Keratinocyte (primary cell): Measurements from ENCODE around the gene GNB1L. TPM values are rescaled to one million over a fixed set of nuclear protein-coding genes. Genes with fewer than 3 reads are reported as not detected.

ENCODE experiments used
- DNase-seq: peaks from one replicate; pipeline ENCODE4 v3.0.0-alpha.2; 2011; ENCODE audit warnings: low read depth, missing footprints, low spot score
- FAIRE-seq: peaks from 2 replicates; lab custom pipeline; 2011; peaks lifted over from hg19 to GRCh38; lab: Jason Lieb, UNC
- H2AFZ ChIP-seq: 2 replicates; pipeline ENCODE4 v1.6.0; 2012; ENCODE audit warnings: low read length, control low read depth, inconsistent platforms; ENCODE audit not compliant: control insufficient read depth
- H3K27ac ChIP-seq: 2 replicates; pipeline ENCODE4 v1.5.1; 2011; ENCODE audit warnings: low read length; ENCODE audit not compliant: control insufficient read depth, insufficient read depth
- H3K27me3 ChIP-seq: 3 replicates; pipeline ENCODE4 v1.6.0; 2011; ENCODE audit warnings: low read length; ENCODE audit not compliant: control insufficient read depth, insufficient read depth; ENCODE audit errors: extremely low read depth
- H3K36me3 ChIP-seq, 2 experiments: 2 replicates in 1 of 2; 3 replicates in 1 of 2; pipeline ENCODE4 v1.5.1; 2011; ENCODE audit warnings: low read length in 2 of 2, mild to moderate bottlenecking in 1 of 2; ENCODE audit not compliant: control insufficient read depth in 2 of 2, insufficient read depth in 2 of 2; ENCODE audit errors: extremely low read depth in 1 of 2
- H3K4me1 ChIP-seq: 3 replicates; pipeline ENCODE4 v1.5.1; 2011; ENCODE audit warnings: low read length; ENCODE audit not compliant: control insufficient read depth, insufficient read depth; ENCODE audit errors: extremely low read depth
- H3K4me2 ChIP-seq: 3 replicates; pipeline ENCODE4 v1.6.0; 2011; ENCODE audit warnings: low read depth, low read length; ENCODE audit not compliant: control insufficient read depth, insufficient read depth; ENCODE audit errors: extremely low read depth
- H3K4me3 ChIP-seq, 3 experiments: fragments of 200-600 bp in 1 of 3; sonication (generic) in 1 of 3; 2 replicates in 2 of 3; 3 replicates in 1 of 3; pipeline ENCODE4 v1.5.1; 2011 to 2016; ENCODE audit warnings: low read length in 3 of 3, mild to moderate bottlenecking in 3 of 3, control low read depth in 2 of 3, inconsistent platforms in 1 of 3, low read depth in 1 of 3, mixed read lengths in 1 of 3, mixed run types in 1 of 3, moderate library complexity in 1 of 3; ENCODE audit not compliant: control insufficient read depth in 2 of 3, insufficient read depth in 2 of 3; ENCODE audit errors: extremely low read depth in 1 of 3
- H3K79me2 ChIP-seq: 2 replicates; pipeline ENCODE4 v1.6.0; 2012; ENCODE audit warnings: low read length; ENCODE audit not compliant: control insufficient read depth, insufficient read depth
- H3K9ac ChIP-seq: 3 replicates; pipeline ENCODE4 v1.6.0; 2011; ENCODE audit warnings: low read length; ENCODE audit not compliant: control insufficient read depth, insufficient read depth; ENCODE audit errors: extremely low read depth
- H3K9me1 ChIP-seq: 3 replicates; pipeline ENCODE4 v1.6.0; 2011; ENCODE audit warnings: low read length; ENCODE audit not compliant: control insufficient read depth, insufficient read depth; ENCODE audit errors: extremely low read depth
- H3K9me3 ChIP-seq: 2 replicates; pipeline ENCODE4 v1.5.1; 2012; ENCODE audit warnings: low read depth, low read length; ENCODE audit not compliant: control insufficient read depth
- H4K20me1 ChIP-seq: 3 replicates; pipeline ENCODE4 v1.6.0; 2011; ENCODE audit warnings: low read length; ENCODE audit not compliant: control insufficient read depth, insufficient read depth; ENCODE audit errors: extremely low read depth
- EZH2 ChIP-seq: IDR thresholded peaks from one replicate; pipeline ENCODE4 v1.6.1; 2012; ENCODE audit warnings: inconsistent platforms, mild to moderate bottlenecking, low read length, moderate library complexity
- dilution Hi-C: fragments of 300-500 bp; cut with MboI; formaldehyde crosslinking; loops from one replicate; pipeline ENCODE4 v1.7.0; 2020; ENCODE audit warnings: low sequenced_read_pairs; ENCODE audit not compliant: extremely low pct_ligation_motif_present
- polyA plus RNA-seq, 5 experiments: library from polyadenylated mRNA; depleted of rRNA in 3 of 5; stranded (reverse) in 3 of 5; stranded (forward) in 1 of 5; unstranded in 1 of 5; fragments of >200 nt; gene quantifications; 1 replicate in 1 of 5; 2 replicates in 3 of 5; 3 replicates in 1 of 5; pipeline versions ENCODE4 v1.2.1 to v1.2.3, GENCODE V29; 2011 to 2012; ENCODE audit warnings: missing spikeins in 2 of 5, low read depth in 1 of 5, low replicate concordance in 1 of 5
- TF ChIP-seq, protein P1 (sequence below), 3 experiments: IDR thresholded peaks in 1 of 3; conservative IDR thresholded peaks in 1 of 3; optimal IDR thresholded peaks in 1 of 3; 2 replicates in 2 of 3; 3 replicates in 1 of 3; pipeline versions ENCODE3 to v1.5.1; 2011; ENCODE audit warnings: low read length in 3 of 3, mild to moderate bottlenecking in 3 of 3, moderate library complexity in 2 of 3, control low read depth in 1 of 3, inconsistent platforms in 1 of 3; ENCODE audit not compliant: insufficient read depth in 2 of 3; ENCODE audit errors: extremely low read depth in 1 of 3

Gene GNB1L
- polyA plus RNA-seq, 1 donor (not counting 4 experiments of a cell fraction or from before 2014, with no cell fraction given), result 2.0 TPM

DNA sequence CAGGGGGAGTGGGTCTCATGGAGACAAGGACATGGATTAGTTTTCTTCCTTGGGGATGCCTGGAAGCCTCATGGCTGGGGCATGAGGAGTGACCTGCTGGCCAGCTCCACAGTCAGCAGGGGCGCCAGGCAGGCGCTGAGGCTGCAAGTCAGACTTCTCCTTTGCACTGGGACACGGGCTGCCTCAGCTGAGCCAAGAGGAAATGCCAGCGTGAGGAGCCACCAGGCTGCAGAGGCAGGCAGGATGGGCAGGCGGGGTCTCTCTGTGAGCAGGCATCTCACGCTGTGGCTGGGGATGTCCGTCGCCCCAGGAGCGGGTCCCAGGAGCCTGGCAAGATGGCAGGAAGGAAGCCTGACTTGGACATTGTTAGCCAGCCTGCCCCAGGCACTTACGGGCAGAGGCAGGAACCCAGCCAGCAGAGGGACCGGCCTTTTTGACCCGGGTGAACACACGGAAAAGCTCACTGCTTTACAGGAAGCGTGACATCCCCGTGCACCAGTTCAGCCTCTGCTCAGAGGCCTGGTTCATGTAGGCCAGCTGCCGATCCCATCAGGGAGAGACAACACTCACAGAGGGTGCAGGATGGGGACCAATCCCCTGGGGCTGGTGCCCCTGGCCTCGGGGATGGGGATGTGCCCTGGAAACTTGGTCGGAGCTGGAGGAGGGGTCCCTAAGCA, 10.2 kb downstream of the GNB1L start:
- FAIRE-seq (peak; percentile 85), DNase-seq (no peak)
- Histone ChIP-seq H3K4me2 (peak overlapping the region; percentile 52), H3K36me3 (peaks cover 1 to 7% of the 10 kb centered on the region in 2 experiments), H3K9me1 (peaks cover 2% of the 10 kb centered on the region), H3K9me3 (no peaks in the 10 kb centered on the region), H3K79me2 (no peaks in the 10 kb centered on the region), H3K27ac (no peak overlapping the region), H4K20me1 (no peaks in the 10 kb centered on the region), H3K27me3 (no peaks in the 10 kb centered on the region), H3K4me1 (peaks cover 34% of the 10 kb centered on the region), H3K9ac (no peak overlapping the region), H3K4me3 (no peak overlapping the region), H2AFZ (peak overlapping the region; percentile 32)
- TF ChIP-seq EZH2, result no peak
- TF ChIP-seq, protein P1, sequence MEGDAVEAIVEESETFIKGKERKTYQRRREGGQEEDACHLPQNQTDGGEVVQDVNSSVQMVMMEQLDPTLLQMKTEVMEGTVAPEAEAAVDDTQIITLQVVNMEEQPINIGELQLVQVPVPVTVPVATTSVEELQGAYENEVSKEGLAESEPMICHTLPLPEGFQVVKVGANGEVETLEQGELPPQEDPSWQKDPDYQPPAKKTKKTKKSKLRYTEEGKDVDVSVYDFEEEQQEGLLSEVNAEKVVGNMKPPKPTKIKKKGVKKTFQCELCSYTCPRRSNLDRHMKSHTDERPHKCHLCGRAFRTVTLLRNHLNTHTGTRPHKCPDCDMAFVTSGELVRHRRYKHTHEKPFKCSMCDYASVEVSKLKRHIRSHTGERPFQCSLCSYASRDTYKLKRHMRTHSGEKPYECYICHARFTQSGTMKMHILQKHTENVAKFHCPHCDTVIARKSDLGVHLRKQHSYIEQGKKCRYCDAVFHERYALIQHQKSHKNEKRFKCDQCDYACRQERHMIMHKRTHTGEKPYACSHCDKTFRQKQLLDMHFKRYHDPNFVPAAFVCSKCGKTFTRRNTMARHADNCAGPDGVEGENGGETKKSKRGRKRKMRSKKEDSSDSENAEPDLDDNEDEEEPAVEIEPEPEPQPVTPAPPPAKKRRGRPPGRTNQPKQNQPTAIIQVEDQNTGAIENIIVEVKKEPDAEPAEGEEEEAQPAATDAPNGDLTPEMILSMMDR (optimal IDR thresholded peaks at IDR 0.05 in 1 of 3, IDR thresholded peaks at IDR 0.05 in 1 of 3, conservative IDR thresholded peaks at IDR 0.05 in 1 of 3; ENCODE audit: extremely low read depth in 1 of 3, insufficient read depth in 2 of 3, low read length in 3 of 3), result peak in 1 of 3 experiments; percentile 28
- dilution Hi-C loops, result no loop called here

DNA sequence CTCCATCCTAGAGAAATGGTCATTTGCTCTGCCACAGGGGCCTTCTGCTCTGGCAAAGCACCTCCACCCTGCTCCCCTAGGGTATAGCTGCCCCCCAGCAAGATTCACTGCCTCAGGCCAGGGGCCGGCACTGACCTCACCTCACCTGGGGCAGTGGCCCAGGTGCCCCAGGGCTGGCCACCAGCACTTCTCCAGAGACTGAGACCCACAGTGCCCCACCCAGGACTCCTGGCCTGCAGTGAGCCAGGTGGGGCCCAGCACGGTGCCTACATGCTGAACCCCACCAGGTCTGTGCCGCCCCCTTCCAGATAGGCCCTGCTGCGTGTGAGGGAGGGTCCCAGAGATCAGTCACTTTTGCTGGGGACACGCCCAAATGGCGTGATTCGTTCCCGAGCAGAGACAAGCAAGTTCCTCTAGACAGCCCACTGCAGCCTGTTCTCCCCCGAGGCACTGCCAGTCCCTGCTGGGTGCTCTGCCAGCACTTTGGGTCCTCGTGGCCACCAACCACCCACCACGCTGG, 10.8 kb downstream of the GNB1L start:
- Histone ChIP-seq H2AFZ (peak overlapping the region; percentile 32), H3K4me1 (peaks cover 28% of the 10 kb centered on the region), H3K4me3 (no peak overlapping the region), H3K4me2 (peak overlapping the region; percentile 52), H3K36me3 (peaks cover 1 to 7% of the 10 kb centered on the region in 2 experiments), H3K27me3 (no peaks in the 10 kb centered on the region), H3K27ac (no peak overlapping the region), H3K9ac (no peak overlapping the region), H3K79me2 (no peaks in the 10 kb centered on the region), H3K9me3 (no peaks in the 10 kb centered on the region), H4K20me1 (no peaks in the 10 kb centered on the region), H3K9me1 (peaks cover 2% of the 10 kb centered on the region)
- TF ChIP-seq, protein P1 (optimal IDR thresholded peaks at IDR 0.05 in 1 of 3, IDR thresholded peaks at IDR 0.05 in 1 of 3, conservative IDR thresholded peaks at IDR 0.05 in 1 of 3; ENCODE audit: extremely low read depth in 1 of 3, insufficient read depth in 2 of 3, low read length in 3 of 3), result no peak
- no peak for TF ChIP-seq EZH2
- FAIRE-seq (no peak), DNase-seq (no peak)
- dilution Hi-C loops, result no loop called here
